HK-2 (cell line): Measurements from ENCODE around the gene TNRC6A.
"Not testable (repeated sequence)": the region's sequence is repeated elsewhere in the genome, so short reads cannot be mapped to it uniquely, and the experiment has no call there.

ENCODE experiments used
- DNase-seq: peaks from one replicate; pipeline ENCODE4 v3.0.0-alpha.2; 2018; ENCODE audit not compliant: unreplicated experiment

Gene TNRC6A

DNA sequence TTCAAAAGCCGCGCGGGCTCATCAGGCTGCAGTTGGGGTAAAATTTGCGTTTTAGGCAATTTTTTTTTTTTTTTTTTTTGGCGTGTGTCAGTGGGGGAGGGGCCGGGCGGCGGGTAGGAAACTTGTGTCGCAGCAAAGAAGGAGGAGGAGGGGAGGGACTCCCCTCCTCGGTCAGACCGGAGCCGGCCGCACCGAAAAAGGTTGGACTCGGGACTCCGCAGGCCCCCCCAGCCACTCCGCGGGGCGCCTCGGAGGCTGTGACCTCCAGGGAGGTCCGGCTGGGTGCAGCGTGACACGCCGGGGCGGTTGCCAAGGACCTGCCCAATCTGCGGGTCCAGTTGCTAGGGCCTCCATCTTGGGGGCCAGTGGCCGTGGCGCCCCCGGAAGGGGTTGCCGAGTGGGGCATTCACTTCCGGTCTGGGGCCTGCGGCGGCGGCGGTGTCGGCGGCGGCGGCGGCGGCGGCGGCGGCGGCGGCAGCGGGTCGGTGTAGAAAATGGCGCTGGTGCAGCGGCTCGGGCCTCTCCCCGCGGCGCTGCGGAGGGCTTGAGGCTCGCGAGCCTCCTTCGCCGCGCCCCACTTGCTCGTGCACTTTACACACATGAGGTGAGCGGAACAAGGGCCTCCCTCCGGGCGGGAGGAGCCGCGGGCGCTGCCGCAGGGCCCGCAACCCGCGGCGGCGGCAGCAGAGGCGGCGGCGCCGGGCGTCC lies at the start of gene TNRC6A:
TSS of gene TNRC6A (plus strand) at position 409 of the 708 bp plus-strand sequence. CDS start at position 600, 191 bp downstream.
- peak; percentile 83 for DNase-seq

- no peak for DNase-seq
Observed at GRCh38 chr16:24681793-24682192, 47.7 kb upstream of the TNRC6A start.

DNA sequence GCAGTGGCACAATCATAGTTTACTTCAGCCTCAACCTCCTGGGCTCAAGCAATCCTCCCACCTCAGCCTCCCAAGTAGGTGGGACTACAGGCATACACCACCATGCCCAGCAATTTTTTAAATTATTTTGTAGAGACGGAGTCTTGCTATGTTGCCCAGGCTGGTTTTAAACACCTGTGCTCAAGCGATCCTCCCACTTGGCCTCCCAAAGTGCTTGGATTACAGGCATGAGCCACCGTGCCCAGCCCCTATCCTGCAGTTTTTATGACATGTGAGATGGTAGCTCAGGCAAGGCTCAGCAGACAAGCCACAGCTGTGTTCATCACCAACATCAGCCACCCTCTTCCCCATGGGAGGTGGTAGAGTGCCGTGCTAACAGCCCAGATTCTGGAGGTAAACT lies 46.2 kb upstream of the TNRC6A start:
- no peak for DNase-seq

- DNase-seq: no peak
Observed at GRCh38 chr16:24683847-24684493, 45.5 kb upstream of the TNRC6A start.

- no peak for DNase-seq
Observed at GRCh38 chr16:24685539-24686432, 43.7 kb upstream of the TNRC6A start.

- DNase-seq: no peak
Observed at GRCh38 chr16:24686678-24687077, 42.8 kb upstream of the TNRC6A start.

GRCh38 chr16:24688359-24688758 lies 41.1 kb upstream of the TNRC6A start:
- DNase-seq: no peak

GRCh38 chr16:24689128-24689527 lies 40.3 kb upstream of the TNRC6A start:
- no peak for DNase-seq

DNA sequence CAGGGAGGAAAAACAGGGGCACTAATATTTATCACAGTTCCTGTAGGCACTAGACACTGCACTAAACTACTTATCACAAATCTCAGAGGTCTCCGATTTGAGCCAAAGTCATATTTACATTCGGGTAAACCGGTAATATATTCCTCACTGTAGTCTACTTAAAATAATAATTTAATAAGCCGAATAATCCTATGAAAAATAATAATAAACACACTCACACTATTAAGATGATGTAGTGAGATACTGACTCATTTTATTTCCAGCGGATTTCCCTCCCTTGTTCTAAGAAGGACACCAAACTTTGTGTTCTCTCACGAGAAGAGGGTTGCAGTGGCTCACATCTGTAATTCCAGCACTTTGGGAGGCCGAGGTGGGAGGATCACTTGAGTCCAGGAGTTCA lies 36.6 kb upstream of the TNRC6A start:
- DNase-seq: no peak

DNA sequence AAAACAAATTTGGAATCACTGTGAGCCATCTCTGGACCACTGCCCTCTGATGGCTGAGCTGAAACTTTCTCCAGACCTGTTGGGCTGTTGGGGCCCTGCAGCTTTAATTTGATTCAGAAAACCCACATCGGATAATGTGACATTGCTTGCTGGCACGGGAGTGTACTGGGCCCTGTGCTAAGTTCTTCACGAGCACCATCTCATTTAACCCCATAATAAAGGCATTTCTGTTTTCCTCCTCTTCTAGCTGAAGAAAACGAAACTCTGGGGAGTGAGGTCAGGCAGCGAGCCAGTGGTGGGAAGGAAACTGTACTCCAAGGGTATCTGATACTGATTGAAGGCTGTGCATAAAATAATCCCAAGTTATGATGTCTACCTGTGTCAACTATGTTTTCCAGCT lies 34.5 kb upstream of the TNRC6A start:
- no peak for DNase-seq

DNA sequence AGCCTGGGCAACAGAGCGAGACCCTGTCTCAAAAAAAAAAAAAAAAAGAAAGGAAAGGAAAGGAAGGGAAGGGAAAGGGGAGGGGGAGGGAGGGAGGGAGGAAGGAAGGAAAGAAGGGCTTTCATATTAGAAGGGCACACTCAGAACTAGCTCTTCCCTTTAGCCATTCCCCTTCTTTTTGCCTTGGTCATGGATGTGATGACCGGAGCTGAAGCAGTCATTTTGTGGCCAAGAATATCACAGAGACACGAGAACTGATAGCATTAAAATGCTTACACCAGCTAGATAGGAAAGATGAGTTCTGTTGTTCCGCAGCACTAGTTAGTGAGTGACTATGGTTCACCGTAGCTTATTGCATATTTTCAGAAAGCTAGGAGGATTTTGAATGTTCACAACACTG lies 32.8 kb upstream of the TNRC6A start:
- no peak for DNase-seq

DNA sequence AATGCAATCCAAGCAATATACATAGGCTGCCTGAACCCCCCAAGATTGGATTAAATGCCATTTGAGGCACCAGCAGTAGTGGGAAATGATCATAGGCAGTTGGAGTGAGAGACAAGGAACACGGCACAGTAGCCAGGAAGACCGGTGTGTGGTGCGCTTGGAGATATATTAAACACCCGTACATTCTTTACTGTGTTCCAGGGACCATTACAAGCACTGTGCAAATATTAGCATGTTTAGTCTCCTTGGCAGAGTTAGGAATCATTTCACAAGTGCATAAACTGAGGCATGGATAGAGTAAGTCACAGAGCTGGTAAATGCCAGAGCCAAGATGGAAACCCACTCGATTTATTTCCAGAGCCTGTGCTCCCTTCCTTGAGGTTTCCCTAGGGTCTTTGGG lies 31.1 kb upstream of the TNRC6A start:
- no peak for DNase-seq

DNA sequence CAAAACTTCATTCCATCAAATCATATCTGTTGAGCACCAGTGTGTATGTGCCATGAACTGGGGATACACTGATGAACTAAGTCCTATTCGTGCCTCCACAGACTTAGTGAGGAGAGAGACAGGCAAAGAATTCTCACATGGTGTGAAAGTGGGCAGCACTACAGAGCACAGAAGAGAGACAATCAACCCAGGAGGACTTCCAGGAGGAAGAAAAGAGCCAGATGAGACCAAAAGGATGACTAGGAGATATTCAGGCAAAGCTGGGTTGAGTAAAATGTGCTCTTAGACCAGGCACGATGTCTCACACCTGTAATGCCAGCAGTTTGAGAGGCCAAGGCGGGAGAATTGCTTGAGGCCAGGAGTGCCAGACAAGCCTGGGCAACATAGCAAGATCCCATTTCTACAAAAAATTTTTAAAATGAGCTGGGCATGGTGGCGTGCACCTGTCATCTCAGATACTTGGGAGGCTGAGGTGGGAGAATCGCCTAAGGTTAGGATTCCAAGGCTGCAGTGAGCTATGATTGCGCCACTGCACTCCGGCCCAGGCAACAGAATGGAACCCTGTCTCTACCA lies 30.2 kb upstream of the TNRC6A start:
- DNase-seq: no peak

- peak; percentile 73 for DNase-seq
Observed at GRCh38 chr16:24700549-24701392, 28.7 kb upstream of the TNRC6A start.

DNA sequence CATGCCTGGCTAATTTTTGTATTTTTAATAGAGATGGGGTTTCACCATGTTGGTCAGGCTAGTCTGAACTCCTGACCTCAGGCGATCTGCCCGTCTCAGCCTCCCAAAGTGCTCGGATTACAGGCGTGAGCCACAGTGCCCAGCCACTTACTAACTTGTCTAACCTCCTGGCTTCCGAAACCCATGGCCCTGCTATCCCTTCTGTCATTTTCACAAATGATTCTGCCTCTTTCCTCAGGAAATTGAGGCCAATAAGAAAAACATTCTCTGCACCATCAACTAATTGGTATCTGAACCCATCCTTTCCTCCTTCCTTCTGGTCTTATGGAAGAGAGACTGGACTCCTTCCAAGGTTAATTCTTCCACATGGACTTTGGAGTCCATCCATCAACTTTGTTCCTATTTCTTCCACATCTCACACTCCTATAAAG lies 27.9 kb upstream of the TNRC6A start:
- no peak for DNase-seq

GRCh38 chr16:24707760-24708159 lies 21.7 kb upstream of the TNRC6A start:
- not testable (repeated sequence) for DNase-seq

DNA sequence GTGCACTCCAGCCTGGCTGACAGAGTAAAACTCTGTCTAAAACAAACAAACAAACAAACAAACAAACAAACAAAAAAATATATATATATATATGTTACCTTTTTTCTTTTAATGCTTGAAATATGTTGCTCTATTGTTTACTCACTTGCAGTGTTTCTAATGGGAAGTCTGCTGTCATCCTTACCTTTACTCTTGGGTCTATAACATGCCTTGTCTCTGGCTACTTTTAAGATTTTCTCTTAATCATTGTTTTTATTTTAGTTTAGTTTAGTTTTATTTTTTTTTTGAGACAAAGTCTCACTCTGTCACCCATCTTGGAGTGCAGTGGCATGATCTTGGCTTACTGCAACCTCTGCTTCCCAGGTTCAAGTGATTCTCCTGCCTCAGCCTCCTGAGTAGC lies 16.1 kb upstream of the TNRC6A start:
- no peak for DNase-seq

GRCh38 chr16:24717411-24717810 lies 12.0 kb upstream of the TNRC6A start:
- no peak for DNase-seq

DNA sequence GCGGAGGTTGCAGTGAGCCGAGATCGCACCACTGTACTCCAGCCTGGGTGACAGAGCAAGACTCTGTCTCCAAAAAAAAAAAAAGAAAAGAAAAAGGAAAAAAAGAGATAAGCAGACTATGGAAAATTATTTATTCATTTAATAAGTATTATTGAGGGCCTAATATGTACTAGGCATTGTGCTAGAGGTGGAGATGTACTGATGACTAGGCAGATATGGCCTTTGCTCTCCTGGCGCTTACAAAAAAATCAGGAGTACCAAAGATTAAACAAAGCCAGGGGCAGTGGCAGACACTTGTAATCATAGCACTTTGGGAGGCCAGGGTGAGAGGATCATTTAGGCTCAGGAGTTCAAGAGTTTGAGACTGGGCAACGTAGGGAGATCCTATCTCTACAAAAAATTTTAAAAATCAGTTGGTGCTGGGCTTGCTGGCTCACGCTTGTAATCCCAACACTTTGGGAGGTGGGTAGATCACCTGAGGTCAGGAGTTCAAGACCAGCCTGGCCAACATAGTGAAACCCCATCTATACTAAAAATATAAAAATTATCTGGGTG lies 10.4 kb upstream of the TNRC6A start:
- no peak for DNase-seq

GRCh38 chr16:24721830-24722238 lies 7.6 kb upstream of the TNRC6A start:
- no peak for DNase-seq

DNA sequence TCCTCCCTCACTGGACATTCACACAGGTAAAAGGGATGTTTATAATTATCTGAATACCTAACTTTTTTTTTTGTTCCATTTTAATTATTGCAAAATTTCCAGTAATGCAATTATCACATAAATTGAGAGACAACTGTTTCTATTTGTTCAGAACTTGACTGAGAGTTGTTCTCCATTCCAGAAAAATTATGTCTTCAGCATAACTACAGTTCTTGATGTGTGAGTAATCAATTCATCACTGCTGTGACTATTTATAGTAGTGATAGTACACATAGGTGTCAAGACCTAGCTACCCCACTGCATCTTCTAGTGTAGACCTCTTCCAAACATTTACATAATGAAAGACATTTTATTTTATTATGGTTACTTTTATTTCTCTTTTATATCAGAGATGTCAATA lies 5.8 kb upstream of the TNRC6A start:
- no peak for DNase-seq
